ENCODE results near the gene DDN. TPM values are rescaled to one million over a fixed set of nuclear protein-coding genes. Genes with fewer than 3 reads are reported as not detected.

DDN gene
- polyA plus RNA-seq, 1 donor (not counting 4 experiments of a cell fraction or from before 2014, with no cell fraction given) = 0.10 TPM

DNA sequence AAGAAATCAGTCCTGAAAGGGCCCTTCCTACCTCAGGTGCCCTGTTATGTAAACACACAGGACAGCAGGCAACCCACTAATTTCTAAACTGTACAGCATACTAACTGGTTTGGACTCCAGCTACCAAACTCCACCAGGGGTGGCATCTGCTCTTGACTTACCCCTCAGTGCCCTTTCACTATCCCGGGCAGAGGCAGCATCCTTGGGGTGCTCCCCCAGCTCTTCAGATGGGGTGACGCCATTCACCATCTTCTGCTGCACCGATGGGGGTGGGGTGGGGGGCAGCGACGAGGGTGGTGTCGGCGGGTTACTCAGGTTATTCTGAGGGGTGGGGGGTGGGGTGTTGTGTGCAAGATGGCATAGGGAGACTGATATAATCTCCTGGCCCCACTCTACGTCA, 30.9 kb upstream of the DDN start:
- Histone ChIP-seq H3K36me3 (ENCODE audit: control insufficient read depth in 2 of 2, extremely low read depth in 1 of 2, insufficient read depth in 2 of 2, low read length in 2 of 2) (peaks cover 57 to 66% of the 10 kb centered on the region in 2 experiments), H3K27me3 (ENCODE audit: control insufficient read depth, extremely low read depth, insufficient read depth, low read length) (no peaks in the 10 kb centered on the region)

GRCh38 chr12:49028666-49029275, 29.6 kb upstream of the DDN start:
- Histone ChIP-seq H3K4me3 (ENCODE audit: control insufficient read depth in 2 of 3, extremely low read depth in 1 of 3, insufficient read depth in 2 of 3, low read depth in 1 of 3, low read length in 3 of 3) (no peak overlapping the region), H4K20me1 (ENCODE audit: control insufficient read depth, extremely low read depth, insufficient read depth, low read length) (peaks cover 6% of the 10 kb centered on the region), H3K79me2 (ENCODE audit: control insufficient read depth, insufficient read depth, low read length) (no peaks in the 10 kb centered on the region), H3K9me1 (ENCODE audit: control insufficient read depth, extremely low read depth, insufficient read depth, low read length) (no peaks in the 10 kb centered on the region), H3K9ac (ENCODE audit: control insufficient read depth, extremely low read depth, insufficient read depth, low read length) (no peak overlapping the region), H3K4me1 (ENCODE audit: control insufficient read depth, extremely low read depth, insufficient read depth, low read length) (no peaks in the 10 kb centered on the region), H3K9me3 (ENCODE audit: control insufficient read depth, low read depth, low read length) (no peaks in the 10 kb centered on the region), H3K36me3 (ENCODE audit: control insufficient read depth in 2 of 2, extremely low read depth in 1 of 2, insufficient read depth in 2 of 2, low read length in 2 of 2) (peaks cover 53 to 62% of the 10 kb centered on the region in 2 experiments), H3K27ac (ENCODE audit: control insufficient read depth, insufficient read depth, low read length) (no peak overlapping the region), H3K27me3 (ENCODE audit: control insufficient read depth, extremely low read depth, insufficient read depth, low read length) (no peaks in the 10 kb centered on the region), H3K4me2 (ENCODE audit: control insufficient read depth, extremely low read depth, insufficient read depth, low read depth, low read length) (no peak overlapping the region), H2AFZ (ENCODE audit: control insufficient read depth, low read length) (no peak overlapping the region)
- TF ChIP-seq EZH2 (IDR thresholded peaks at IDR 0.05; ENCODE audit: low read length) (no peak), CTCF (optimal IDR thresholded peaks at IDR 0.05 in 1 of 3, IDR thresholded peaks at IDR 0.05 in 1 of 3, conservative IDR thresholded peaks at IDR 0.05 in 1 of 3; ENCODE audit: extremely low read depth in 1 of 3, insufficient read depth in 2 of 3, low read length in 3 of 3) (no peak)
- dilution Hi-C loops (cut with MboI; ENCODE audit: extremely low pct_ligation_motif_present, low sequenced_read_pairs) = no loop called here
- DNase-seq (ENCODE audit: low read depth, low spot score) (no peak), FAIRE-seq (no peak)

More for the DNA sequence above, 30.9 kb upstream of the DDN start:
- H3K4me3 ChIP-seq (ENCODE audit: control insufficient read depth in 2 of 3, extremely low read depth in 1 of 3, insufficient read depth in 2 of 3, low read depth in 1 of 3, low read length in 3 of 3) = no peak overlapping the region
- TF ChIP-seq CTCF (optimal IDR thresholded peaks at IDR 0.05 in 1 of 3, IDR thresholded peaks at IDR 0.05 in 1 of 3, conservative IDR thresholded peaks at IDR 0.05 in 1 of 3; ENCODE audit: extremely low read depth in 1 of 3, insufficient read depth in 2 of 3, low read length in 3 of 3) = no peak
- no peak for TF ChIP-seq EZH2 (IDR thresholded peaks at IDR 0.05; ENCODE audit: low read length)
- DNase-seq (ENCODE audit: low read depth, low spot score) = no peak
- no peaks in the 10 kb centered on the region for H3K9me3 ChIP-seq (ENCODE audit: control insufficient read depth, low read depth, low read length)
- peaks cover 6% of the 10 kb centered on the region for H4K20me1 ChIP-seq (ENCODE audit: control insufficient read depth, extremely low read depth, insufficient read depth, low read length)
- no peak overlapping the region for H3K27ac ChIP-seq (ENCODE audit: control insufficient read depth, insufficient read depth, low read length)
- dilution Hi-C loops (cut with MboI; ENCODE audit: extremely low pct_ligation_motif_present, low sequenced_read_pairs) = no loop called here
- no peaks in the 10 kb centered on the region for H3K79me2 ChIP-seq (ENCODE audit: control insufficient read depth, insufficient read depth, low read length)
- H2AFZ ChIP-seq (ENCODE audit: control insufficient read depth, low read length) = no peak overlapping the region
- H3K4me1 ChIP-seq (ENCODE audit: control insufficient read depth, extremely low read depth, insufficient read depth, low read length) = no peaks in the 10 kb centered on the region
- no peaks in the 10 kb centered on the region for H3K9me1 ChIP-seq (ENCODE audit: control insufficient read depth, extremely low read depth, insufficient read depth, low read length)
- no peak overlapping the region for H3K4me2 ChIP-seq (ENCODE audit: control insufficient read depth, extremely low read depth, insufficient read depth, low read depth, low read length)
- no peak overlapping the region for H3K9ac ChIP-seq (ENCODE audit: control insufficient read depth, extremely low read depth, insufficient read depth, low read length)
- FAIRE-seq = no peak

Data from keratinocyte (primary cell).